Fibroblast of skin of right biceps (primary cell): ENCODE data around the gene LRRC66.
A peak's percentile ranks its signal among the peaks of the same experiment; 100 is the strongest.

ENCODE experiments used
- DNase-seq: peaks from one replicate; pipeline ENCODE4 v3.0.0-alpha.2; 2013

LRRC66 gene

DNA sequence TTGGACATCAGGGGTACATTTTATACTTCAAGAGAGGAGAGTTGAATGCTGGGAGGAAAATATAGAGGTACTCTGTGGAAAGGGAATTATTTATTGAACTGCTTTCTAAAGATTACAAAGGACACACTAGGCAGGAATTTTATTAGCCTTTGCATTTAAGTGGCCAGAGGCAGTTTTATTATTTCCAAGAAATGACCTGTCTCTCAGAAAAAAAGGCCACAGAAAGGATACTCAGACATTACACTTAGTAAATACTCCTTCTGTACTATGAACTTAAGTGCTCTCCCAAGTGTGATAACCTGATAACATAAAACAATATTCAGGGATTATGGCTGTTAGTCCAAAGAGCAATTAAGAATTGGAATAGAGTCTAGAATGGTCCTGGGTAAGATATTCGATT, 7.5 kb downstream of the LRRC66 start:
- no peak for DNase-seq

DNA sequence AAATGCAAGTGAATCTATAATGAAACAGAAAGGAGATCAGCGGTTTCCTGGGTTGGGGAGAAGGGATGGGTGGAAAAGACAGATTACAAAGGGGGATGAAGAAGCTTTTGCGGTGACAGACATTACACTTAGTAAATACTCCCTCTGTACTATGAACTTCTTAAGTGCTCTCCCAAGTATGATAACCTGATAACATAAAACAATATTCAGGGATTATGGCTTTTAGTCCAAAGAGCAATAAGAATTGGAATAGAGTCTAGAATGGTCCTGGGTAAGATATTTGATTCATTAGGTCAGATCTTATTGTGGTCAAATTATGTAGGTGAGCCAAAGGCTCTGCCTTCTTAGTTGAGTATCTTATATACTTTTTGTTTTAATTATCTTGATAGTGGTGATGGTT, 9.2 kb downstream of the LRRC66 start:
- DNase-seq, result no peak

DNA sequence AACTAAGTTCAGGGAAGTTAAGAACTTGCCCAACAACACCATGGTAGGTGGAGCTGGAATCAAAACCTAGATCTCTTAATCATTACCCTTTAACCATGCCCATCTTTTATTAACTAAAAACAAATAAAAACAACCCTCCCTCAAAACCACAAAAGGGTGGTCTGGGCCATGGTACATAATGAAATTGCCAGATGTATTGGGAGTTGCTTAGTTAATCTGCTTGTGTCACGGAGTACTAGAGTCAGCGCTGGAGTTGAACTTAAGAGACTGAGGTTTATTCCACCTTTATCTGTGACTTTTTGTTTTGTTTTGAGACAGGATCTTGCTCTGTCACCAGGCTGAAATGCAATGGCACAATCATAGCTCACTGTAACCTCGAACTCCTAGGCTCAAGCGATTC, 13.3 kb downstream of the LRRC66 start:
- DNase-seq, result no peak

DNA sequence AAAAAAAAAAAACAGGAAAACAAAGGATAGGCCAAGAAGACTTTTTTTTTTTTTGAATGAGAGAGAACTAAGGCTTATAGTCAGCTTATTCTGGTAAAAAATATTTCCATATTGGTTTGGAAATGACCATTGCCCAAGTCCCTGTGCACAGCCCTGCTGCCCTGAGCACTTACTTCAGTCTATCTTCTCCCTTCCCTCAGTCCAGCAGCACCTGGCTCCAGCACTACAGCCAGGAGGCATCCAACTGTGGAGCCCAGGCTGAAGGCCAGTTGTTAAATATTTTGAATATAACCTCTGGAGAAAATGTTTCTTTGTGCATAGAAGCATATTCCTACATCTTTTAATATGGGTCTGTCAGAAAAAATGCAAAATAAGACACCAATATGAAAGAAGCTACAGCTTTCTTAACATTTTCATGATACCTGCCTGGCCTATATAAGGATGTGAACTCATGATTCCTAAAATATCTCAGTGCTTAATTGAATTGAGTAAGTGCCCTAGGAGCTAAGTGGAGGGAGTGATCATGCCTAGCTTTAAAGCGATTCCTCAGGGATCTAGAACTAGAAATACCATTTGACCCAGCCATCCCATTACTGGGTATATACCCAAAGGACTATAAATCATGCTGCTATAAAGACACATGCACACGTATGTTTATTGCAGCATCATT, 14.4 kb downstream of the LRRC66 start:
- DNase-seq, result no peak

DNA sequence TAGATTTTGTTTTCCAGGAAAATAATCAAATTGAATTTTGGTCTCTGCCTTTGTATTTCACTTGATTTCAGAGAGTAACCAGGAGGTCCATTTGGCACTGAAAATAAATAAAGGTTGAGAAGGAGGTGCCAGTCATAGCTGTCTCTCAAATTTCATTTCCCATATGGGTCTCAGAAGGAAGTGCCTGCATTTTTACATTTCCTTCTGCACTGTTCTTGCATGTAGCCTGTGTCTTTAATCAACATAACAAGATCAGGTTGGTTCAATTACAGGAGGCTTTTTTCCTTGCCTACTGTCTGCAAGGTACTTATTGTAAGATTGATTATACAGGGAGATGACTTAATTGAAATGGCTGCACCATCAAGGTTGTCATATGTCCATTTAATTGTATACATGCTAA, 15.7 kb downstream of the LRRC66 start:
- DNase-seq, result no peak

DNA sequence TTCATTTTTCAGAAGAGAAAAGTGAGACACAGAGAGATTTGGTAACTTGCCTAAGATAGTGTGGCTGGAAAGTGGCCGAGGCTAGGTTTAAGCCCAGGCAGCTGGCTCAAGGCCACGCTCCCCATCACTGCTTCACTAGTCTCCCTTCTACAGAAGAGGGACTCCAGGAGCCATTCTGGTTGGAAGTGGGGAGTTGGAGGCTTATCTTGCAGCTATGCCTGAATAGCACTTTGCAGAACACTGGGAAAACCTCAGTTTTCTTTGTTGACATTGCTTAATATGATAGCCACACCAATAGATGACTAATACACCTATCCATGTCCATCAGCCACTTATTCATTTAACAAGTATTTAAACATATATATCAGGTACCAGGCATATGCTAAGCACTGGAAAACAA, 18.5 kb downstream of the LRRC66 start:
- DNase-seq, result peak; percentile 2

DNA sequence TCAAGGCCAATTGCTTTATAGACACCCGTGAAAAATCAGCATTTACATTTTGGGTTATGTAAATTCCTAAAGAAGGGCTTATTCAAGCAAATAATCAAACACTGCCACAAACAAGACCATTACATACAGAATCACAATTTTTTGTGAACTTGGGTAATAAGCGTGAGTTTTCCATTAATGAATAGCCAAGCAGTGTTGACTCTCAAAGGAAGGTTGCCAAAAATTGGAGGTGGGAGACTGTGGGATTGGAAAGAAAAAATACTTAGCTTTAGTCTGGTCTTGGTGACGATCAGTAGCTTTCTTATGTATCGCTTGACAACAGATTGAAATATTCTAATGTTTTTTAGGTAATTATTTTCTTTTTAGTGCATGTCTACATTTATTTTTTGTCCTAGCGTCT, 20.9 kb downstream of the LRRC66 start:
- DNase-seq, result no peak

- DNase-seq, result no peak
These were observed 21.3 kb downstream of the LRRC66 start for GRCh38 chr4:51998837-51999236.

DNA sequence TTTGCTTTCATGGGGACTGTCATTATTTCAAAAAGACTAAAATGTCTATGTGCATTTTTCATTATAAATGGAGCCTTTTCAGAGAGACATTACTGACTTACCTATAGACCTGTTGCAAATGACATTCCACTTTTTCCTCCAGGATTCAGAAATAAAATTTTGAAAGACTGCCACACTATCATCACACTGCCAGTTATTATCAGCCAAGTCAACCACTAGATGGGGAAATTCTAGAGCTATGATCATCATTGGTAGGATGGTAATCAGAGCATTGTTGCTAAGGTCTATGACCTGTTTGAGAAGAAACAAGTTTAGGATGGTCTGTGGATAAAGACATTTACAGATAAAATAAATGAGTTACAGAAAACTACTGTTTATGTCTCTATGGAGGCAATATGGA, 22.5 kb downstream of the LRRC66 start:
- no peak for DNase-seq

- DNase-seq, result no peak
These were observed 24.4 kb downstream of the LRRC66 start for GRCh38 chr4:51995647-51996220.

DNA sequence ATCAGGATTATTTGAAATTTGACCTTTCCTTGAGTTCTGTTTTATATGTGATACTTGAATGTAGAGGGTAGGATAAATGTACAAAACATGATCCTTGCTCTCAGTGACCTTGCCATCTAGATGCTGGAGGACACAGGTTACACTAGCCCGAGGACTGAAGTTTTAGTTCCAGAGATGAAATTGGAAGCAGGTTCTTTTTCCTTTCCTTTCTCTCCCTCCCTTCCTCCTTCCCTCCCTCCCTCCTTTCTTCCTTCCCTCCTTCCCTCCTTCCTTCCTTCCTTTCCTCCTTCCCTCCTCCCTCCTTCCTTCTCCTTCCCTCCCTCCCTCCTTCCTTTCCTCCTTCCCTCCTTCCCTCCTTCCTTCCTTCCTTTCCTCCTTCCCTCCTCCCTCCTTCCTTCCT, 54.3 kb downstream of the LRRC66 start:
- DNase-seq, result no peak

- no peak for DNase-seq
These were observed 56.2 kb downstream of the LRRC66 start for GRCh38 chr4:51963841-51964517.

DNA sequence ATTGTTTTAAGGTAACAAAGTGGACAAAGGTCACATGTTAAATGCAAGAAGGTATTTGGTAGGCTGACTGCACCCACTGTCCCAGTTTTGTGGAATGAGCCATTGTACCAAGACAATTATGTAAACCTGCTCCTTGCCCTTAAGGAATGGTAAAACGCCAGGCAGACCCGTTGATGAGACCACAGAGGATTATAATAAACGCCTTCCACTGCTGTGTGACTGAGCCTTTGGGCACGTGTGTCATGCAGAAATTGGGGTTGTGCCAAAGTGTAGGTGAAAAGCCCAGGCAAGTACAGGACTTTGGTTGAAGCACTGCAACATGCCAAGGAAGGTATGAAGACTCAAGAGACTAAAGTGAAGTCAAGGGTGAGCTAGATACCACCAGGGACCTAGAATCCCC, 59.7 kb downstream of the LRRC66 start:
- DNase-seq, result no peak

GRCh38 chr4:51958199-51958968, 61.8 kb downstream of the LRRC66 start:
- no peak for DNase-seq
